Activated CD8-positive, alpha-beta memory T cell treated with anti-CD3 and anti-CD28 coated beads, Interleukin-2, amount 10 ng/mL, durations not matched to agents 7 days and 5 days (primary cell): ENCODE measurements around the gene ARHGAP6. TPM values are rescaled to one million over a fixed set of nuclear protein-coding genes. Genes with fewer than 3 reads are reported as not detected.

Experiments used
- ATAC-seq: fragments of 150-1000 bp; cut with Tn5 transposase; one replicate; pipeline ENCODE4 v1.10.0; 2021; ENCODE audit warnings: moderate library complexity
- CTCF ChIA-PET: fragments of 350-600 bp; sonication (Branson Sonifier 250); formaldehyde crosslinking; loops from one replicate; lab custom pipeline; 2021; ENCODE audit warnings: antibody characterized with exemption; lab: Charles Lee
- DNase-seq: peaks from one replicate; pipeline ENCODE4 v3.0.0-alpha.2; 2020
- H3K27ac Mint-ChIP-seq: one replicate; pipeline ENCODE4 v1.8.0; 2021; ENCODE audit warnings: mild to moderate bottlenecking, mixed read lengths
- H3K27me3 Mint-ChIP-seq: one replicate; pipeline ENCODE4 v1.8.0; 2021; ENCODE audit warnings: mixed read lengths
- H3K36me3 Mint-ChIP-seq: one replicate; pipeline ENCODE4 v1.8.0; 2021; ENCODE audit warnings: mild to moderate bottlenecking, mixed read lengths
- H3K4me1 Mint-ChIP-seq: one replicate; pipeline ENCODE4 v1.8.0; 2021; ENCODE audit warnings: mixed read lengths
- H3K4me3 Mint-ChIP-seq: one replicate; pipeline ENCODE4 v1.8.0; 2021; ENCODE audit warnings: mild to moderate bottlenecking, moderate library complexity, mixed read lengths
- H3K9me3 Mint-ChIP-seq: one replicate; pipeline ENCODE4 v1.8.0; 2022; ENCODE audit warnings: low read depth, mixed read lengths
- total RNA-seq, 2 experiments: library from RNA; stranded (reverse); gene quantifications; one replicate each; pipeline ENCODE4 v1.2.3, GENCODE V29; 2021

Gene ARHGAP6
- total RNA-seq, 2 experiments from 2014 or later: not detected

GRCh38 chrX:11446949-11447348 lies 218.8 kb downstream of the ARHGAP6 start:
- CTCF ChIA-PET: no interaction called here
- H3K4me3 Mint-ChIP-seq: no peak overlapping the region
- H3K9me3 Mint-ChIP-seq: no peaks in the 10 kb centered on the region
- DNase-seq: no peak
- no peak for ATAC-seq
- no peaks in the 10 kb centered on the region for H3K27me3 Mint-ChIP-seq
- no peaks in the 10 kb centered on the region for H3K36me3 Mint-ChIP-seq
- H3K4me1 Mint-ChIP-seq: no peaks in the 10 kb centered on the region
- H3K27ac Mint-ChIP-seq: no peak overlapping the region

GRCh38 chrX:11446336-11446735 lies 219.4 kb downstream of the ARHGAP6 start:
- no peak for DNase-seq
- Mint-ChIP-seq H3K4me1 (no peaks in the 10 kb centered on the region), H3K27me3 (no peaks in the 10 kb centered on the region), H3K27ac (no peak overlapping the region), H3K9me3 (no peaks in the 10 kb centered on the region), H3K4me3 (no peak overlapping the region), H3K36me3 (no peaks in the 10 kb centered on the region)
- no peak for ATAC-seq
- CTCF ChIA-PET: no interaction called here

- Mint-ChIP-seq H3K4me3 (no peak overlapping the region), H3K27ac (no peak overlapping the region), H3K27me3 (peaks cover under 1% of the 10 kb centered on the region), H3K9me3 (no peaks in the 10 kb centered on the region), H3K4me1 (no peaks in the 10 kb centered on the region), H3K36me3 (no peaks in the 10 kb centered on the region)
- CTCF ChIA-PET: no interaction called here
- ATAC-seq: no peak
- no peak for DNase-seq
These were observed 220.2 kb downstream of the ARHGAP6 start for GRCh38 chrX:11445540-11445939.

GRCh38 chrX:11444052-11444451 lies 221.7 kb downstream of the ARHGAP6 start:
- Mint-ChIP-seq H3K36me3 (no peaks in the 10 kb centered on the region), H3K27me3 (peaks cover 3% of the 10 kb centered on the region), H3K9me3 (no peaks in the 10 kb centered on the region), H3K4me3 (no peak overlapping the region), H3K27ac (no peak overlapping the region), H3K4me1 (no peaks in the 10 kb centered on the region)
- CTCF ChIA-PET: no interaction called here
- ATAC-seq (no peak), DNase-seq (no peak)

GRCh38 chrX:11439846-11440245 lies 225.9 kb downstream of the ARHGAP6 start:
- Mint-ChIP-seq H3K4me3 (no peak overlapping the region), H3K4me1 (no peaks in the 10 kb centered on the region), H3K36me3 (no peaks in the 10 kb centered on the region), H3K27ac (no peak overlapping the region), H3K27me3 (peaks cover 3% of the 10 kb centered on the region), H3K9me3 (no peaks in the 10 kb centered on the region)
- DNase-seq (no peak), ATAC-seq (no peak)
- CTCF ChIA-PET: no interaction called here

- Mint-ChIP-seq H3K4me1 (no peaks in the 10 kb centered on the region), H3K27me3 (peaks cover 3% of the 10 kb centered on the region), H3K27ac (no peak overlapping the region), H3K9me3 (no peaks in the 10 kb centered on the region), H3K4me3 (no peak overlapping the region), H3K36me3 (no peaks in the 10 kb centered on the region)
- DNase-seq (no peak), ATAC-seq (no peak)
- CTCF ChIA-PET: no interaction called here
These were observed 227.0 kb downstream of the ARHGAP6 start for GRCh38 chrX:11438767-11439166.

GRCh38 chrX:11438380-11438723 lies 227.4 kb downstream of the ARHGAP6 start:
- peaks cover 3% of the 10 kb centered on the region for H3K27me3 Mint-ChIP-seq

GRCh38 chrX:11437642-11438379 lies 227.9 kb downstream of the ARHGAP6 start:
- Mint-ChIP-seq H3K4me1 (no peaks in the 10 kb centered on the region), H3K4me3 (no peak overlapping the region), H3K9me3 (no peaks in the 10 kb centered on the region), H3K27me3 (peaks cover 4% of the 10 kb centered on the region), H3K27ac (no peak overlapping the region), H3K36me3 (no peaks in the 10 kb centered on the region)
- DNase-seq: no peak
- CTCF ChIA-PET: no interaction called here
- ATAC-seq: no peak

More at GRCh38 chrX:11438380-11438723, 227.4 kb downstream of the ARHGAP6 start:
- H3K4me1 Mint-ChIP-seq: no peaks in the 10 kb centered on the region
- CTCF ChIA-PET: no interaction called here
- no peaks in the 10 kb centered on the region for H3K36me3 Mint-ChIP-seq
- no peak overlapping the region for H3K4me3 Mint-ChIP-seq
- no peak overlapping the region for H3K27ac Mint-ChIP-seq
- no peak for ATAC-seq
- no peaks in the 10 kb centered on the region for H3K9me3 Mint-ChIP-seq
- no peak for DNase-seq

- Mint-ChIP-seq H3K27ac (no peak overlapping the region), H3K4me1 (no peaks in the 10 kb centered on the region), H3K27me3 (peaks cover 4% of the 10 kb centered on the region), H3K36me3 (no peaks in the 10 kb centered on the region), H3K4me3 (no peak overlapping the region), H3K9me3 (no peaks in the 10 kb centered on the region)
- ATAC-seq: no peak
- CTCF ChIA-PET: no interaction called here
- DNase-seq: no peak
These were observed 230.2 kb downstream of the ARHGAP6 start for GRCh38 chrX:11435568-11435967.

- peaks cover 2% of the 10 kb centered on the region for H3K27me3 Mint-ChIP-seq
- ATAC-seq: no peak
- CTCF ChIA-PET: no interaction called here
- no peaks in the 10 kb centered on the region for H3K9me3 Mint-ChIP-seq
- DNase-seq: no peak
- no peak overlapping the region for H3K4me3 Mint-ChIP-seq
- no peak overlapping the region for H3K27ac Mint-ChIP-seq
- no peaks in the 10 kb centered on the region for H3K36me3 Mint-ChIP-seq
- H3K4me1 Mint-ChIP-seq: no peaks in the 10 kb centered on the region
These were observed 231.1 kb downstream of the ARHGAP6 start for GRCh38 chrX:11434607-11435006.

GRCh38 chrX:11431786-11432185 lies 233.9 kb downstream of the ARHGAP6 start:
- Mint-ChIP-seq H3K4me3 (no peak overlapping the region), H3K9me3 (no peaks in the 10 kb centered on the region), H3K27ac (no peak overlapping the region), H3K36me3 (no peaks in the 10 kb centered on the region), H3K27me3 (peaks cover 14% of the 10 kb centered on the region), H3K4me1 (no peaks in the 10 kb centered on the region)
- CTCF ChIA-PET: no interaction called here
- no peak for DNase-seq
- no peak for ATAC-seq

GRCh38 chrX:11430271-11430670 lies 235.4 kb downstream of the ARHGAP6 start:
- CTCF ChIA-PET: no interaction called here
- no peaks in the 10 kb centered on the region for H3K4me1 Mint-ChIP-seq
- DNase-seq: no peak
- no peaks in the 10 kb centered on the region for H3K9me3 Mint-ChIP-seq
- peaks cover 19% of the 10 kb centered on the region for H3K27me3 Mint-ChIP-seq
- no peak for ATAC-seq
- H3K36me3 Mint-ChIP-seq: no peaks in the 10 kb centered on the region
- no peak overlapping the region for H3K27ac Mint-ChIP-seq
- H3K4me3 Mint-ChIP-seq: no peak overlapping the region

GRCh38 chrX:11429538-11430085 lies 236.1 kb downstream of the ARHGAP6 start:
- Mint-ChIP-seq H3K27me3 (peaks cover 22% of the 10 kb centered on the region), H3K9me3 (no peaks in the 10 kb centered on the region), H3K4me3 (no peak overlapping the region), H3K36me3 (no peaks in the 10 kb centered on the region), H3K4me1 (no peaks in the 10 kb centered on the region), H3K27ac (no peak overlapping the region)
- CTCF ChIA-PET: no interaction called here
- no peak for DNase-seq
- ATAC-seq: no peak

GRCh38 chrX:11427453-11428071 lies 238.2 kb downstream of the ARHGAP6 start:
- Mint-ChIP-seq H3K27ac (no peak overlapping the region), H3K9me3 (no peaks in the 10 kb centered on the region), H3K4me3 (no peak overlapping the region), H3K27me3 (peaks cover 23% of the 10 kb centered on the region), H3K4me1 (peaks cover 4% of the 10 kb centered on the region), H3K36me3 (no peaks in the 10 kb centered on the region)
- CTCF ChIA-PET: no interaction called here
- no peak for DNase-seq
- no peak for ATAC-seq
